H1 (cell line): Measurements from ENCODE around the gene CDS2. TPM values are rescaled to one million over a fixed set of nuclear protein-coding genes. Genes with fewer than 3 reads are reported as not detected.

Experiments used
- BRCA1 ChIP-seq: IDR thresholded peaks from 2 replicates; pipeline ENCODE4 v1.6.1; 2012; ENCODE audit warnings: low read depth, low read length, improper control_type of control experiment
- CEBPB ChIP-seq: IDR thresholded peaks from 2 replicates; pipeline ENCODE4 v1.6.1; 2012; ENCODE audit warnings: low read depth, low read length
- KDM4A ChIP-seq: IDR thresholded peaks from one replicate; pipeline ENCODE4 v1.7.1; 2012; ENCODE audit warnings: low read depth, mild to moderate bottlenecking, moderate library complexity, low read length, inconsistent platforms; ENCODE audit not compliant: severe bottlenecking
- KDM5A ChIP-seq: fragments of 200-600 bp; IDR thresholded peaks from 2 replicates; pipeline ENCODE4 v1.7.1; 2012; ENCODE audit warnings: mild to moderate bottlenecking, low read length, inconsistent platforms, mixed read lengths
- TCF12 ChIP-seq: IDR thresholded peaks from 2 replicates; pipeline ENCODE4 v1.6.1; 2011; ENCODE audit warnings: low read depth, mild to moderate bottlenecking, low read length
- polyA plus RNA-seq, 7 experiments: library from polyadenylated mRNA; depleted of rRNA in 3 of 7; stranded (reverse) in 5 of 7; unstranded in 2 of 7; fragments of >200 nt in 5 of 7; fragments of 200-250 nt in 2 of 7; gene quantifications; 1 replicate in 5 of 7; 2 replicates in 1 of 7; 4 replicates in 1 of 7; pipeline versions ENCODE4 v1.2.1 to v1.2.3, GENCODE V29; 2011 to 2013; ENCODE audit warnings: missing spikeins in 2 of 7, mixed read lengths in 2 of 7
- total RNA-seq: library from RNA; stranded (reverse); fragmentation: NEBNext Ultra II Directional; extraction: Animal tissue kit (Norgen Biotek cat#: 25700); gene quantifications from 2 replicates; pipeline ENCODE4 v1.2.1, GENCODE V29; 2021

The CDS2 gene
- total and polyA plus RNA-seq, 2 of the 8 experiments (the other 6 are each of a cell fraction or from before 2014, with no cell fraction given): 54.0 to 56.2 TPM

- no peak for TF ChIP-seq KDM5A
- no peak for TF ChIP-seq CEBPB
- no peak for TF ChIP-seq TCF12
- TF ChIP-seq BRCA1: no peak
- TF ChIP-seq KDM4A: no peak
Observed at GRCh38 chr20:5211803-5212714, 85.3 kb downstream of the CDS2 start (continued).
